Activated CD4-positive, alpha-beta T cell treated with anti-CD3 and anti-CD28 coated beads for 36 hours (primary cell): ENCODE results near the gene ELAVL1. TPM values are rescaled to one million over a fixed set of nuclear protein-coding genes. Genes with fewer than 3 reads are reported as not detected.

ENCODE experiments used
- ATAC-seq: fragments of 200-7000 bp; cut with Tn5 transposase; one replicate; pipeline ENCODE4 v1.10.0; 2021; ENCODE audit warnings: mild to moderate bottlenecking, moderate library complexity
- CTCF ChIA-PET: fragments of 350-600 bp; sonication (Branson Sonifier 250); formaldehyde crosslinking; loops from one replicate; lab custom pipeline; 2021; ENCODE audit warnings: antibody characterized with exemption; lab: Charles Lee
- POLR2A ChIA-PET: fragments of 350-600 bp; sonication (Branson Sonifier 250); formaldehyde crosslinking; loops from one replicate; lab custom pipeline; 2021; ENCODE audit warnings: antibody characterized with exemption, inconsistent platforms; lab: Charles Lee
- DNase-seq: peaks from one replicate; pipeline ENCODE4 v3.0.0-alpha.2; 2020
- H3K27ac Mint-ChIP-seq: one replicate; pipeline ENCODE4 v1.8.0; 2021; ENCODE audit warnings: mixed read lengths
- H3K27me3 Mint-ChIP-seq: one replicate; pipeline ENCODE4 v1.8.0; 2021; ENCODE audit warnings: mixed read lengths
- H3K36me3 Mint-ChIP-seq: one replicate; pipeline ENCODE4 v1.8.0; 2021; ENCODE audit warnings: low read depth, mixed read lengths
- H3K4me1 Mint-ChIP-seq: one replicate; pipeline ENCODE4 v1.8.0; 2021; ENCODE audit warnings: mixed read lengths
- H3K4me3 Mint-ChIP-seq: one replicate; pipeline ENCODE4 v1.8.0; 2021; ENCODE audit warnings: mild to moderate bottlenecking, moderate library complexity, mixed read lengths
- H3K9me3 Mint-ChIP-seq: one replicate; pipeline ENCODE4 v1.8.0; 2021; ENCODE audit warnings: low read depth, mixed read lengths
- intact Hi-C, 2 experiments: fragments of 100-400 bp; cut with DNase I in 1 of 2; cut with micrococcal nuclease in 1 of 2; formaldehyde crosslinking; loops; one replicate each; pipeline versions ENCODE4 v1.14.2 to v1.15.1; 2022 to 2024; cut with DNase I, micrococcal nuclease
- total RNA-seq, 2 experiments: library from RNA; stranded (reverse); gene quantifications; one replicate each; pipeline ENCODE4 v1.2.3, GENCODE V29; 2021

The ELAVL1 gene
- total RNA-seq, 2 experiments from 2014 or later: 149 to 184 TPM

DNA sequence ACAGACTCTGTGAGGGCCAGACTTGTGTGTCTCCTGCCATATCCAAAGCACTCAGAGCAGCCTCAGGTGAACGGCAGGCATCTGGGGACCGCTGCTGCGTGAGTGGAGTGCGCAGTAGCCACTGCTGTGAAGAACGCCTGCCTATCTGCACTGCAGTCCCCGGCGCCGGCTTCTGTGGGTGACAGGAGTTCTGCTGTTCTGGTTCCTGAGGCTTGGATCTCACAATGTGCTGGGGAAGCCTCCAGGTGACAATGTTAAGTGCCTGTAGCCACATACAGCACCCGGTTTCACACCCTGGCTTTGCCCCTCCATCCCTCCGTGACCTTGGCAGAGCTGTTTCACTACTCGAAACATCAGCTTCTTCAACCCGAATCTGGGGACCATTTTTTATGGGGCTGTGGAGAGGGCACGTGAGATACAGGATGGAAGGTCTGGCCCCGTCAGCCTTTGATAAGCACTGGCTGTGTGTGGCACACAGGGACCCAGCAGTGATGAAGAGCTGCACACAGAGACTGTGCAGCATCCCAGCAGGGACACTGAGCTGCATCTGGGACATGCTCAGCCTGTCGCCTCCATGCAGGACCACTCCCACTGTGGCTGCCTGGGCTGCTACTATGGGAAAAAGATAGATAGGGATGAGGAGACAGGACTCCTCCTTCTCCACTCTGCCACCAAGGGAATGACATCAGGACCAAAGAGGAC, 28.3 kb downstream of the ELAVL1 start:
- ATAC-seq (no peak), DNase-seq (no peak)
- intact Hi-C loops: no loop called here
- Mint-ChIP-seq H3K27ac (no peak overlapping the region), H3K4me3 (no peak overlapping the region), H3K36me3 (peaks cover 21% of the 10 kb centered on the region), H3K27me3 (no peaks in the 10 kb centered on the region), H3K9me3 (no peaks in the 10 kb centered on the region), H3K4me1 (no peaks in the 10 kb centered on the region)
- ChIA-PET POLR2A (no interaction called here), CTCF (no interaction called here)

DNA sequence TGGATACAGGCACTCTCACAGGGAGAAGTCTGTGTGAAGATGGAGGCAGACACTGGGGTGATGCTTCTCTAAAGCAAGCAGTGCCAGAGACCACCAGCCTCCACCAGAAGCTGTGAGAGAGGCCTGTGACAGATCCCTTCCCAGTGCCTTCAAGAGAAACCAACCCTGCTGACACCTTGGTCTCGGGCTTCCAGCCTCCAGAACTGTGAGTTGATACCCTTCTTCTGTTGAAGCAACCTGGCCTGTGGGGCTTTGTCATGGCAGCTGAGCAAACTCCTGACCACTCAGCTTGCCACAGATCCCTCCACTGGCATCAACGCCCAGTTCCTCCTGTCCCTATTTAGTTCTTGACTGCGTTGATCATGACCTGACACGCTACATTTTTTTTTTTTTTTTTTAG, 29.0 kb downstream of the ELAVL1 start:
- H3K27ac Mint-ChIP-seq: no peak overlapping the region
- POLR2A ChIA-PET: no interaction called here
- H3K36me3 Mint-ChIP-seq: peaks cover 19% of the 10 kb centered on the region
- no peaks in the 10 kb centered on the region for H3K27me3 Mint-ChIP-seq
- ATAC-seq: no peak
- CTCF ChIA-PET: interaction anchor here (1.7 kb wide), 1 partner anchor 32 kb away, joined by 5 read pairs; the partner anchor contains the start of gene TIMM44
- no peak overlapping the region for H3K4me3 Mint-ChIP-seq
- intact Hi-C loops: no loop called here
- H3K4me1 Mint-ChIP-seq: no peaks in the 10 kb centered on the region
- no peak for DNase-seq
- no peaks in the 10 kb centered on the region for H3K9me3 Mint-ChIP-seq

DNA sequence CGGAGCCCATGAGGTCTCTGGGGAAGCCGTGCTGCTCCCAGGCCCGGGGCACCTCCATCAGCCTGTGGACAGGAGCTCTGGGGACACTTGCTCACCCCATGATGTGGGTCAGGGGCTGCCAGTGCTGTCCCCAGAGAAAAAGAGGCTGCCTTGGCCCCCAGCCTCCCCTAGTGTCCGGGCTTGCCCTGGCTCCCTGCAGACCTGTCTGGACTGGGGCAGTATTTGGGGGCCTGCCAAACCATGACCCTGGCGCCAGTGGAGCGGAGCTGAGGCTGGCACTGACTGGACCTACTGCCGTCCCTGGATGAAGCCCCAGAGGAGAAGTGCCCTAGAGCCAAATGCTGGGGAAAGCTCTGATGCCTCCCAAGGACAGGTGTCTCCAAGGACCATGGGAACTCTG, 30.4 kb downstream of the ELAVL1 start:
- peaks cover 21% of the 10 kb centered on the region for H3K36me3 Mint-ChIP-seq
- H3K27ac Mint-ChIP-seq: no peak overlapping the region
- no peaks in the 10 kb centered on the region for H3K27me3 Mint-ChIP-seq
- H3K4me3 Mint-ChIP-seq: no peak overlapping the region
- intact Hi-C loops: no loop called here
- no peaks in the 10 kb centered on the region for H3K9me3 Mint-ChIP-seq
- ATAC-seq (no peak), DNase-seq (no peak)
- ChIA-PET POLR2A (no interaction called here), CTCF (interaction anchor here (1.7 kb wide), 1 partner anchor 31 kb away, joined by 5 read pairs; the partner anchor contains the start of gene TIMM44)
- H3K4me1 Mint-ChIP-seq: no peaks in the 10 kb centered on the region

DNA sequence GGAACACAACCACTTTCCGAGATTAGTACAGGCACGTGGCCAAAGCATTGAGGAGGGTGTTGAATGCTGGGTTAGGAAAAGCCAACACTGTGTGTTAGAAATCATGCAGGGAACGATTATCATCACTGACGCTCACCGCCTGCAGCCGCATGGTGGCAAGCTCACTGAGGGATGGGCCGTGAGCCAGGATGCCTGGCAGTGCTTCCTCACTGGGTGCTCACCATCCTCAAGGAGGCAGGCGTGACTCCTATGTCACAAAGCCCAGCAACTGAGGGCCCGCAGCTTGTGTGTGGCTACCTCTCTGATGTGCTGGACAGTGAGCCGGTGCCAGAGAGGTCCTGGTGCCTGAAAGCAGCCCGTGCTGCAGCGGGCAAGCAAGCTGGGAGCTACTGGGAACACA, 31.6 kb downstream of the ELAVL1 start:
- intact Hi-C loops: no loop called here
- no peaks in the 10 kb centered on the region for H3K27me3 Mint-ChIP-seq
- no peak for ATAC-seq

DNA sequence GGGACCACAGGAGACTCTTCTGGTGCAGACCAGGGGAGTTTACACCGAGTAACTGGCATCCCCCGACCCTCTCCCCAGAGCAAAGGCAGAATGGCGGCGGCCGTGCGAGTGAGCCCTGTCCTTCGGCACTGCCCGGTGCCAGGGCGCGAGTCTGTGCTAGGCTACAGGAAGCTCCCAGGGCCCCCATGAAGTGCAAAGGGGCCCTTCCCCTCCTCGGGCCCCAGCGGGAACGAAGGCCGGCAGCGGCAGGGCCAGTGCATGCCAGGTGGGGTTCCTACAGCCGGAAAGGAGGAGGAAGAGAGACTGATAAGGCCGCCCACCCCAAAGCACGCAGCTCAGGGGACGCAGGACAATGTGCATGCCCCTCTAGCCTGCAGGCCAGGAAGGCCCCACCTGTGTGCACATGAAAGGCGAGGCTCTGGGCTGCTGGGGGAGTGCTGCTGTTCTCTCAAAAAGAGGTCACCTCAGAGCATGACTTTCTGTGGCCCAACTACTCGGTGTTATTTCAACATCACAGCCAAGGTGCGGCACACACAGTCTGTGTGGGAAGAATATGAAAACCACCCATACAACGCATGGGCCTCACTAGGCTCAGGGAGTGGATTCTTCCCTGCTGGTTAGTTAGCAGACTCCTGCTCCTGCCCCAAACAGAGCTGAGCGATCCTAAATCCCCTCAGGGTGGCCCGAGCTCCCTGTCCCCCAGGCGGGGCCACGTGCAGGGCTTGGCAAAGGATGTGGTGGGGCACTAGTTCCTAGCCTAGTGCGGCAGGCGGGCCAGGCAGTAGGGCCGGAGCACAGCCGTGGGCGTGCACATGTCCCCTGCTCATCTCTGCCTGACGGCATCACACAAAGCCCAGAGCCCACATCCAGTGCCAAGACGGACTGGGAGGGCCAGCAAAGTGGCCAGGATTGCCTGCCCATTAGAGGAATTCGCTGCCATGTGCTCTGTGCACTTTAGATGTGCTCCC, 33.6 kb downstream of the ELAVL1 start:
- Mint-ChIP-seq H3K4me1 (no peaks in the 10 kb centered on the region), H3K4me3 (no peak overlapping the region), H3K9me3 (no peaks in the 10 kb centered on the region), H3K27me3 (no peaks in the 10 kb centered on the region), H3K36me3 (peaks cover 24% of the 10 kb centered on the region), H3K27ac (no peak overlapping the region)
- ATAC-seq: no peak
- DNase-seq: no peak
- intact Hi-C loops: loop anchor here in 1 of 2 experiments (2.0 kb wide), 2 partner anchors 31 to 281 kb away; no protein-coding TSS in a partner anchor
- CTCF ChIA-PET: no interaction called here
- POLR2A ChIA-PET: no interaction called here

More for the DNA sequence above, 31.6 kb downstream of the ELAVL1 start:
- H3K4me3 Mint-ChIP-seq: no peak overlapping the region
- DNase-seq: no peak
- H3K27ac Mint-ChIP-seq: no peak overlapping the region
- H3K9me3 Mint-ChIP-seq: no peaks in the 10 kb centered on the region
- no peaks in the 10 kb centered on the region for H3K4me1 Mint-ChIP-seq
- POLR2A ChIA-PET: no interaction called here
- CTCF ChIA-PET: no interaction called here
- H3K36me3 Mint-ChIP-seq: peaks cover 20% of the 10 kb centered on the region

DNA sequence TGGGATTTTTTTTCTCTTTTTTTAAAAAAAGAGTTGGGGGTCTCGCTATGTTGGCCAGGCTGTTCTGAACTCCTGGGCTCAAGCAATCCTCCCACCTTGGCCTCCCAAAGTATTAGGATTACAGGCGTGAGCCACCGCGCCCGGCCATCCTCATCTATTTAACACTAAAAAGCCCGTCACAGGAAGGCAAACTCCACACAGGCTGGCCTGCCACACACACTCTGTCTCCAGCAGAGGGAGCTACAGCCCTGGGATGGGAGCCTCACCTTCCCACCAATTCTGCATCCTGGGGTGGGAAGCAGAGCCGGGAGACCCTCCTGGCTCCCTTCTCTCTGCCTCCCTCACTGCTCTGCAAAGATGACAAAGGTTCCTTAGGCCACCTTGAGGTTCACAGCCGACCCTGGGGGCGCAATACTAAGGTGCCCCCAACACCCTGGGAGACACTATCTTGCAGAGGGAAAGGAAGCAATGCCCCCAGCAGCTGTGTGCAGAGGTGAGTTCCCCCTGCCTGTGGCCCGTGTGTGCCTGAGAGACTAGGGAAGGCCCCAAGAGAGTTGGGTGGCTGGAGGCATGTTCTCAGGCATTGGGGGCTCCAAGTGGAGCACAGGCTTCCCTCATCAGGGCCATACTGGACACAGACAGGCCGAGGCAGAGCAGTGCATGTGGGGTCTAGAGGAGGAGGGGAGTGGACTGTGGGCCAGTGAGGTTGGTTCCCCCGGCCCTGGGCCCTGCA, 34.6 kb downstream of the ELAVL1 start:
- ATAC-seq (peak; percentile 65), DNase-seq (peak; percentile 56)
- no peaks in the 10 kb centered on the region for H3K4me1 Mint-ChIP-seq
- no peak overlapping the region for H3K27ac Mint-ChIP-seq
- ChIA-PET CTCF (interaction anchor here (0.6 to 2.0 kb wide), 8 partner anchors 19 to 1013 kb away, joined by 3 to 7 read pairs (median 3); partner anchors contain the start of gene TIMM44), POLR2A (no interaction called here)
- no peaks in the 10 kb centered on the region for H3K9me3 Mint-ChIP-seq
- intact Hi-C loops: loop anchor here in 1 of 2 experiments (2.0 kb wide), 2 partner anchors 32 to 282 kb away; no protein-coding TSS in a partner anchor
- peaks cover 26% of the 10 kb centered on the region for H3K36me3 Mint-ChIP-seq
- no peak overlapping the region for H3K4me3 Mint-ChIP-seq
- H3K27me3 Mint-ChIP-seq: no peaks in the 10 kb centered on the region

DNA sequence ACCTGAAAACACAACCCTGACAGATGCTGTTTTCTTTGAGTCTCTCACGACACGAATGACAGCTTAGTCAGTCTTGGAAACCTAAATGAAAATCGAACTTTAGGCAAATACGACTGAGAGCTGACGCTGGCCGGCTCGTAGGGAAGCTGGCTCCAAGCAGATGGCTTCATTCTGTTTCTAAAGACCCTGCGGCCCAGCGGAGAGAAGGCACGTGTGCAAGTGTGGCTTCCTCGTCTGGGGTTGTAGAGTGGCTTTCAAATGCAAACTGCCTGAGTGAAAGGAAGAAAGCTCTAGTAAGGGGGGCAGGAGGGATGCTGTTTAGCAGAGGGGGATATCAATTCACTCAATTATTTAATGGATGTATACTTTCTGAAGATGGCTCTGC, 35.9 kb downstream of the ELAVL1 start:
- Mint-ChIP-seq H3K27ac (no peak overlapping the region), H3K4me3 (no peak overlapping the region), H3K27me3 (no peaks in the 10 kb centered on the region), H3K36me3 (peaks cover 26% of the 10 kb centered on the region), H3K4me1 (no peaks in the 10 kb centered on the region), H3K9me3 (no peaks in the 10 kb centered on the region)
- POLR2A ChIA-PET: interaction anchor here (0.6 kb wide), 1 partner anchor 41 kb away, joined by 3 read pairs; no protein-coding TSS in a partner anchor
- no peak for ATAC-seq
- CTCF ChIA-PET: interaction anchor here (1.1 to 2.0 kb wide), 3 partner anchors 26 to 284 kb away, joined by 3 to 7 read pairs (median 3); partner anchors contain the start of gene TIMM44
- intact Hi-C loops: no loop called here
- no peak for DNase-seq

DNA sequence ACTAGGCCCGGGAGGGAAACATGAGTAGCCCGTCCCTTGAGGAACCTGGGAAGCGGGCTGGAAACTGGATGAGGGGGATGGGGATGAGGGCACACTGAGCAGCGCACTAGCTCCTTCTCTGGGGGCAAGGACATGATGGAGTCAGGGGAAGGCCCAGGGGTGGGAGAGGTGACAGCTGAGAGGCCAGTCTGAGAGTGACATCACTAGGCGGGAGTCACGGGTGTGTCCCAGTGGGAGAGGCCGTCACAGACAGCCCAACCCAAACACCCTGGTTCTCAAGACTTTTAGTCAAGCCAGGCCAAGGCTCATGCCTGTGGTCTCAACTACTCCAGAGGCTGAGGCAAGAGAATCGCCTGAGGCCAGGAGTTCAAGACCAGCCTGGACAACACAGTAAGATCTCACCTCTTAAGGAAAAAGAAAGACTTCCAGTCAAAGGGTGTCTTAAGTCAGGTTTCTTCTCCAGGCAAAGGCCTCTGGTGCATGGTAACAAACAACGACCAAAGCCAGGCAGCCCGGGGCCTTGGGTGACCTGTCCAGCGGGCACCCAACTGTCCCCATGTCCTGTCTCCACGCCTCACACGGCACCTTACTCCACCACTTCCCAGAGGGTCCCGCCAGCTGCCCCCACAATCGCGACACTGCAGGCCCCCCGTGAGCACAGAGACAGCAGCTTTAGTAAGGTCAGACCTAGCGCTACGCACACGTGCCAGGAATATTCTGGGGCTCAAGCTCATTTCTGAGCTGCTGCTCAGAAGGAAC, 36.5 kb downstream of the ELAVL1 start:
- intact Hi-C loops: no loop called here
- Mint-ChIP-seq H3K4me3 (no peak overlapping the region), H3K4me1 (no peaks in the 10 kb centered on the region), H3K27ac (no peak overlapping the region), H3K36me3 (peaks cover 29% of the 10 kb centered on the region), H3K27me3 (no peaks in the 10 kb centered on the region), H3K9me3 (no peaks in the 10 kb centered on the region)
- DNase-seq (no peak), ATAC-seq (no peak)
- POLR2A ChIA-PET: no interaction called here
- CTCF ChIA-PET: interaction anchor here (0.8 to 2.0 kb wide), 3 partner anchors 25 to 33 kb away, joined by 3 to 7 read pairs (median 3); partner anchors contain the start of gene TIMM44

DNA sequence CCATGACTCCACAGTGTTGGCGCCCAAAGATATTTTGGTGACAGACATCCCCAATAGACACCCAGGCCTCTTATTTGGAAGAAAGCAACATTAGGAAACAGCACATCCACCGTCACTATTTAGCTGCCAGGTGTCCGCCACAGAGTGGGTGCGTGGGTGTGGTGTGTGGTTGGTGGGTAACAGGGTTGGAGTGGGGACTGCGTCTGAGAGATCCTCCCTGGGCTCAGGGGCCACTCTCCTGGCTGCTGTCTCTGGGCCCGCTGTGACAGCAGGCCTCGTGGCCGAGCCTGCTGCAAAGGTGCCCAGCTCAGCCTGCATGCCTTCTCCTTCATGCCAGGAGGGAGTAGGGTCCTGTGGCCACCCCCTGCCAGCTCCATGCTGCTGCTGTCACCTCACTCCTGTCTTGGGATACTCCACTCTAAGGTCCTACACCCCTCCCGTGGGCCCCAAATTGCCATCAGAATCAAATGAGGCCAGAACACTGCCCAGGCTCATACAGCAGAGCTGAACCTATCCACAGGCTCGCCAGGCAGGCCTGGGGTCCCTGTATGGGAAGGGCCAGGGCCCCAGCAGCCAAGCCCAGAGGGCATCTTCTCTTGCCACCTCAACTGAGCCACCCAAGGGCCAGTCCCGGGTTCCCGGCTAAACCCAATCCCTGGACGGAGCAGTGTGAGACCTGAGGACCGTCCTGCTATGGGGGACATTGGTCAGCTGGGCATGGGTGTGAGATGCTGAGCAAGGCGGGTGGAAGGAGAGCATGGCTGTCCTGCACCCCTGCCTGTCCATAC, 37.2 kb downstream of the ELAVL1 start:
- ATAC-seq (no peak), DNase-seq (no peak)
- ChIA-PET POLR2A (no interaction called here), CTCF (interaction anchor here (0.8 kb wide), 1 partner anchor 24 kb away, joined by 3 read pairs; no protein-coding TSS in a partner anchor)
- Mint-ChIP-seq H3K27me3 (no peaks in the 10 kb centered on the region), H3K9me3 (no peaks in the 10 kb centered on the region), H3K27ac (no peak overlapping the region), H3K4me3 (no peak overlapping the region), H3K4me1 (no peaks in the 10 kb centered on the region), H3K36me3 (peaks cover 27% of the 10 kb centered on the region)
- intact Hi-C loops: no loop called here
